ENCODE results near the gene NOTCH4. TPM values are rescaled to one million over a fixed set of nuclear protein-coding genes. Genes with fewer than 3 reads are reported as not detected.

NOTCH4 gene
- total RNA-seq, 1 experiment from 2014 or later, result 0.43 TPM

GRCh38 chr6:32203426-32204267 is 20.2 kb downstream of the NOTCH4 start:
- Mint-ChIP-seq H3K36me3 (ENCODE audit: insufficient read depth, unreplicated experiment) (peaks cover 2% of the 10 kb centered on the region), H3K4me1 (ENCODE audit: low read depth, unreplicated experiment) (no peaks in the 10 kb centered on the region), H3K27me3 (ENCODE audit: insufficient read depth, unreplicated experiment) (peaks cover 4% of the 10 kb centered on the region), H3K27ac (ENCODE audit: unreplicated experiment) (no peak overlapping the region), H3K4me3 (ENCODE audit: unreplicated experiment) (no peak overlapping the region), H3K9me3 (ENCODE audit: unreplicated experiment) (no peaks in the 10 kb centered on the region)
- Histone ChIP-seq H3K36me3 (ENCODE audit: control insufficient read depth, insufficient read depth, low read length) (no peaks in the 10 kb centered on the region), H3K4me1 (no peaks in the 10 kb centered on the region), H3K4me3 (ENCODE audit: low read depth, low read length) (no peak overlapping the region), H3K27me3 (replicated peaks; ENCODE audit: control insufficient read depth, insufficient read depth, low read length) (no peaks in the 10 kb centered on the region; the same call in 1 of the 2 replicates), H3K9me3 (0 out of 2 replicates have a peak, but pooled peaks cover 3% of the 10 kb centered on the region)
- POLR2A ChIA-PET, result no interaction called here
- TF ChIP-seq, protein P1, sequence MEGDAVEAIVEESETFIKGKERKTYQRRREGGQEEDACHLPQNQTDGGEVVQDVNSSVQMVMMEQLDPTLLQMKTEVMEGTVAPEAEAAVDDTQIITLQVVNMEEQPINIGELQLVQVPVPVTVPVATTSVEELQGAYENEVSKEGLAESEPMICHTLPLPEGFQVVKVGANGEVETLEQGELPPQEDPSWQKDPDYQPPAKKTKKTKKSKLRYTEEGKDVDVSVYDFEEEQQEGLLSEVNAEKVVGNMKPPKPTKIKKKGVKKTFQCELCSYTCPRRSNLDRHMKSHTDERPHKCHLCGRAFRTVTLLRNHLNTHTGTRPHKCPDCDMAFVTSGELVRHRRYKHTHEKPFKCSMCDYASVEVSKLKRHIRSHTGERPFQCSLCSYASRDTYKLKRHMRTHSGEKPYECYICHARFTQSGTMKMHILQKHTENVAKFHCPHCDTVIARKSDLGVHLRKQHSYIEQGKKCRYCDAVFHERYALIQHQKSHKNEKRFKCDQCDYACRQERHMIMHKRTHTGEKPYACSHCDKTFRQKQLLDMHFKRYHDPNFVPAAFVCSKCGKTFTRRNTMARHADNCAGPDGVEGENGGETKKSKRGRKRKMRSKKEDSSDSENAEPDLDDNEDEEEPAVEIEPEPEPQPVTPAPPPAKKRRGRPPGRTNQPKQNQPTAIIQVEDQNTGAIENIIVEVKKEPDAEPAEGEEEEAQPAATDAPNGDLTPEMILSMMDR (IDR thresholded peaks at IDR 0.05; ENCODE audit: insufficient read depth in 1 of 2, low read depth in 1 of 2, low read length in 1 of 2, severe bottlenecking in 1 of 2, unreplicated experiment in 1 of 2), result no peak
- CTCF ChIA-PET, result no interaction called here
- no peak for DNase-seq
- BruUV-seq (replicated peaks), result no TSS peak
- intact Hi-C loops (cut with micrococcal nuclease; ENCODE audit: unreplicated experiment), result no loop called here

DNA sequence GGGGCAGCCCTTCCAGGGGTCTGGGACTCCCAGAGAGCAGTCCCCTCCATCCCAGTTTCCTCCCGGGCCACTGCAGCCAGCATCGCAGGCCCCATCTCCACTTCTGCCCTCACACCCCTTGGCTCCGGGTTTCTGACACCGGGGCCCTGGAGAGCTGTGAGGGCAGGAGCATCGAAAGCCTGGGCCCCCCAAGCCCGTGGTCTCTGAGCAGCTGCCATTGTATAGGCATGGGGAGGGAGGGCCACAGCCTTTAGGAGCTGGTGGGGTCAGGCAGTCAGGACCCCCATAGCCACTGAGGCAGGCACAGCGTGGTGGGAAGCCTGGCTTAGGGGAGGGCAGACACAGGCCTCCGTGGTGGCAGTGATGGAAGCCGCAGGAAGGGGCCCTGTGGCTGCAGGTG is 21.7 kb downstream of the NOTCH4 start:
- intact Hi-C loops (cut with micrococcal nuclease; ENCODE audit: unreplicated experiment), result no loop called here
- Mint-ChIP-seq H3K4me1 (ENCODE audit: low read depth, unreplicated experiment) (no peaks in the 10 kb centered on the region), H3K27ac (ENCODE audit: unreplicated experiment) (no peak overlapping the region), H3K27me3 (ENCODE audit: insufficient read depth, unreplicated experiment) (peaks cover 4% of the 10 kb centered on the region), H3K36me3 (ENCODE audit: insufficient read depth, unreplicated experiment) (peaks cover 5% of the 10 kb centered on the region), H3K9me3 (ENCODE audit: unreplicated experiment) (no peaks in the 10 kb centered on the region), H3K4me3 (ENCODE audit: unreplicated experiment) (no peak overlapping the region)
- POLR2A ChIA-PET, result no interaction called here
- BruUV-seq (replicated peaks), result no TSS peak
- Histone ChIP-seq H3K4me1 (peaks cover 2% of the 10 kb centered on the region; the same call in 1 of the 2 replicates), H3K36me3 (ENCODE audit: control insufficient read depth, insufficient read depth, low read length) (no peaks in the 10 kb centered on the region), H3K27me3 (replicated peaks; ENCODE audit: control insufficient read depth, insufficient read depth, low read length) (no peaks in the 10 kb centered on the region; the same call in 1 of the 2 replicates), H3K9me3 (0 out of 2 replicates have a peak, but pooled peaks cover 3% of the 10 kb centered on the region), H3K4me3 (ENCODE audit: low read depth, low read length) (no peak overlapping the region)
- TF ChIP-seq, protein P1 (IDR thresholded peaks at IDR 0.05; ENCODE audit: insufficient read depth in 1 of 2, low read depth in 1 of 2, low read length in 1 of 2, severe bottlenecking in 1 of 2, unreplicated experiment in 1 of 2), result no peak
- CTCF ChIA-PET, result no interaction called here
- no peak for DNase-seq

- CTCF ChIA-PET, result no interaction called here
- H3K27me3 ChIP-seq (replicated peaks; ENCODE audit: control insufficient read depth, insufficient read depth, low read length), result no peaks in the 10 kb centered on the region; the same call in 1 of the 2 replicates
- peaks cover 9% of the 10 kb centered on the region for H3K4me1 ChIP-seq
- Mint-ChIP-seq H3K27ac (ENCODE audit: unreplicated experiment) (no peak overlapping the region), H3K4me1 (ENCODE audit: low read depth, unreplicated experiment) (peaks cover 7% of the 10 kb centered on the region), H3K27me3 (ENCODE audit: insufficient read depth, unreplicated experiment) (peaks cover 4% of the 10 kb centered on the region), H3K36me3 (ENCODE audit: insufficient read depth, unreplicated experiment) (peaks cover 7% of the 10 kb centered on the region), H3K9me3 (ENCODE audit: unreplicated experiment) (no peaks in the 10 kb centered on the region), H3K4me3 (ENCODE audit: unreplicated experiment) (no peak overlapping the region)
- no peaks in the 10 kb centered on the region for H3K9me3 ChIP-seq
- BruUV-seq (replicated peaks), result no TSS peak
- POLR2A ChIA-PET, result no interaction called here
- TF ChIP-seq, protein P1 (IDR thresholded peaks at IDR 0.05; ENCODE audit: insufficient read depth in 1 of 2, low read depth in 1 of 2, low read length in 1 of 2, severe bottlenecking in 1 of 2, unreplicated experiment in 1 of 2), result no peak
- H3K4me3 ChIP-seq (ENCODE audit: low read depth, low read length), result no peak overlapping the region
- no peaks in the 10 kb centered on the region for H3K36me3 ChIP-seq (ENCODE audit: control insufficient read depth, insufficient read depth, low read length)
- no peak for DNase-seq
- intact Hi-C loops (cut with micrococcal nuclease; ENCODE audit: unreplicated experiment), result no loop called here
These were observed 23.0 kb downstream of the NOTCH4 start for GRCh38 chr6:32200711-32201475.

Data from Caco-2 (cell line).